Lower leg skin (tissue), 3 donors: ENCODE results near the gene TPM1.

Source experiments
- POLR2A ChIP-seq, 2 donors: fragments of 450-650 bp; IDR thresholded peaks; one replicate each; pipeline ENCODE4 v1.6.1; 2016 to 2017; ENCODE audit warnings: antibody characterized with exemption in 2 of 2, mild to moderate bottlenecking in 1 of 2, moderate library complexity in 1 of 2
- TF ChIP-seq, protein P1 (sequence below), 3 donors: fragments of 450-650 bp; IDR thresholded peaks; one replicate each; pipeline ENCODE4 v1.5.1; 2016; ENCODE audit warnings: antibody characterized with exemption in 3 of 3, mild to moderate bottlenecking in 3 of 3, moderate library complexity in 2 of 3

DNA sequence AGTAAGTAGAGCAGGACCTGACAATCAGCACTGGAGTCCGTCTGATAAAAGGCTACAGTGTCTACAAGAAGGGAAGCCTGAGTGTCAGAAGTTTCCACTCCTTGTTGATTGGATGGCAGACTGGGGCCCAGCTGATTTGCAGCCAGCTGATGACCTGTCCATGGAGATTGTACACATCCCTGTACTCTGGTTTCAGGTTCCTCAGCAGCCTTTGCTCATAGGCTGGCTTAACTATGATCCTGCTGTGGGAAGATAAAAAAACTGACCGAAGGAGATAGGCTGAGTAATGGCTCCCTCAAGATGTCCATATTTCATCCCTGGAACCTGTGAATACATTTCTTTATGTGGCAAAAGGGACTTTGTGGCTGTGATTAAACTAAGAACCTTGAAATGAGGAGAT is 67.4 kb downstream of the TPM1 start:
- TF ChIP-seq, protein P1, sequence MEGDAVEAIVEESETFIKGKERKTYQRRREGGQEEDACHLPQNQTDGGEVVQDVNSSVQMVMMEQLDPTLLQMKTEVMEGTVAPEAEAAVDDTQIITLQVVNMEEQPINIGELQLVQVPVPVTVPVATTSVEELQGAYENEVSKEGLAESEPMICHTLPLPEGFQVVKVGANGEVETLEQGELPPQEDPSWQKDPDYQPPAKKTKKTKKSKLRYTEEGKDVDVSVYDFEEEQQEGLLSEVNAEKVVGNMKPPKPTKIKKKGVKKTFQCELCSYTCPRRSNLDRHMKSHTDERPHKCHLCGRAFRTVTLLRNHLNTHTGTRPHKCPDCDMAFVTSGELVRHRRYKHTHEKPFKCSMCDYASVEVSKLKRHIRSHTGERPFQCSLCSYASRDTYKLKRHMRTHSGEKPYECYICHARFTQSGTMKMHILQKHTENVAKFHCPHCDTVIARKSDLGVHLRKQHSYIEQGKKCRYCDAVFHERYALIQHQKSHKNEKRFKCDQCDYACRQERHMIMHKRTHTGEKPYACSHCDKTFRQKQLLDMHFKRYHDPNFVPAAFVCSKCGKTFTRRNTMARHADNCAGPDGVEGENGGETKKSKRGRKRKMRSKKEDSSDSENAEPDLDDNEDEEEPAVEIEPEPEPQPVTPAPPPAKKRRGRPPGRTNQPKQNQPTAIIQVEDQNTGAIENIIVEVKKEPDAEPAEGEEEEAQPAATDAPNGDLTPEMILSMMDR (IDR thresholded peaks at IDR 0.05) = no peak
- TF ChIP-seq POLR2A (IDR thresholded peaks at IDR 0.05) = no peak
